Measurements from ENCODE around the gene KLK6.

KLK6 gene

DNA sequence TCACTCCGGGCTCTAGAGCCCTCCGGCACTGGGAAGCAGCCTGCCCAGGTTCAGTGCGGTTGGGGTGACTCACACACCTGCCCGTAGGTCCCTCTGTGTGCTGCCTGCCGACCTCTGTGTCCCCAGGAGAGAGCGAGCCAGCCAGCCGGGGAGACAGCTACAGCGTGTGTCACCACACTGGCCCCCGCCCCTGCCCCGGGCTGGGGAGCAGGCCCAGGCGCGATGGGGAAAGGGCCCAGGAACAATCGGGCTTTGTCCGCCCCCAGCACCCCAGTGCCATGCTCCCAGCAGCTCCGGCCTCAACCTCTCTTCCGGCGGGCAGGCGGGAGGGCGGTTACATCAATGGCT lies at the start of gene KLK6:
KLK6 (minus strand) TSS at position 179 of the 348 bp plus-strand sequence. CDS start 1,487 bp downstream, outside the sequence.
- Mint-ChIP-seq H3K36me3 (ENCODE audit: low read depth) (no peaks in the 10 kb centered on the region), H3K9me3 (no peaks in the 10 kb centered on the region), H3K27me3 (ENCODE audit: low read depth) (peaks cover under 1% of the 10 kb centered on the region), H3K27ac (no peak within 1 kb of the TSS), H3K4me3 (no peak within 1 kb of the TSS), H3K4me1 (ENCODE audit: low read depth) (no peaks in the 10 kb centered on the region)
- DNase-seq (ENCODE audit: low spot score): no peak

DNA sequence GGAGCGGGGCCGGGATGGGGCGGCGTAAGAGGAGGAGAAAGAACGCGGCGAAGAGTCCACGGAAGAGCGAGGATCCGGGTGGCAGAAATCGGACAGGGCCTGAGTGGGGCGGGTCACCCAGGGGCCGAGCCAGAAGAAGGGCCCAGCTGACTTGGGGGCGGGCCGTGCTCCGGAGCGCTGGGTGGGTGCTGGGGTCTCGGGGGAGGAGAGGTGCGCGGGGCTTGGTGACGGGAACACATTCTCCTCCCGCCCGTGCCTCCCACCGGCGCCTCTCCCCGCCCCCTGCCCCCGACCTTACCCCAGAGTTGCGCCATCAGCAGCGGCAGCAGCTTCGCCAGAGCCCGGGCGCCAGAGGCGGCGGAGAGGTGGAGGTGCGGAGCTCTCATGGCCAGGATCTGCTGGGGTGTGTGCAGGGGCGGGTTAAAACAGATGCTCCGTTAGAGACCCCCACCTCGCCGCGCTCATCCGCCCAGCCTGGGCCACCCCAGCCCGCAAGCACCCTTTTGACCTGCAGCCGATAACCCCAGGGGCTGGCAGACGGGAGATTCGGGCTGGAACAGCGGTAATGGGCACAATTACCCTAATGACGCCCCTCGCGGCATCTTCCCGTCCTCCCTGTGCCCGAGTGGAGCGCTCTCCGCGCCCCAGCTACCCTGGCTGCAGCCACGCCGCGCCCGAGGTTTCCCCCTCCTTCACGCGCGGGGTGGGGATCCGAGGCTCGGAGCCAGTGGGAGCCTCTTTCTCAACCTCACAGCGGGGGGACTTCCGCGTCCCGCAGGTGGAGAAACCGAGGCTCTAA lies 49.6 kb upstream of the KLK6 start:
- peak overlapping the region; percentile 14 for H3K4me3 Mint-ChIP-seq
- H3K36me3 Mint-ChIP-seq (ENCODE audit: low read depth): peaks cover 2% of the 10 kb centered on the region
- no peaks in the 10 kb centered on the region for H3K9me3 Mint-ChIP-seq
- peaks cover 54% of the 10 kb centered on the region for H3K27me3 Mint-ChIP-seq (ENCODE audit: low read depth)
- peaks cover 9% of the 10 kb centered on the region for H3K4me1 Mint-ChIP-seq (ENCODE audit: low read depth)
- DNase-seq (ENCODE audit: low spot score): no peak
- no peak overlapping the region for H3K27ac Mint-ChIP-seq

DNA sequence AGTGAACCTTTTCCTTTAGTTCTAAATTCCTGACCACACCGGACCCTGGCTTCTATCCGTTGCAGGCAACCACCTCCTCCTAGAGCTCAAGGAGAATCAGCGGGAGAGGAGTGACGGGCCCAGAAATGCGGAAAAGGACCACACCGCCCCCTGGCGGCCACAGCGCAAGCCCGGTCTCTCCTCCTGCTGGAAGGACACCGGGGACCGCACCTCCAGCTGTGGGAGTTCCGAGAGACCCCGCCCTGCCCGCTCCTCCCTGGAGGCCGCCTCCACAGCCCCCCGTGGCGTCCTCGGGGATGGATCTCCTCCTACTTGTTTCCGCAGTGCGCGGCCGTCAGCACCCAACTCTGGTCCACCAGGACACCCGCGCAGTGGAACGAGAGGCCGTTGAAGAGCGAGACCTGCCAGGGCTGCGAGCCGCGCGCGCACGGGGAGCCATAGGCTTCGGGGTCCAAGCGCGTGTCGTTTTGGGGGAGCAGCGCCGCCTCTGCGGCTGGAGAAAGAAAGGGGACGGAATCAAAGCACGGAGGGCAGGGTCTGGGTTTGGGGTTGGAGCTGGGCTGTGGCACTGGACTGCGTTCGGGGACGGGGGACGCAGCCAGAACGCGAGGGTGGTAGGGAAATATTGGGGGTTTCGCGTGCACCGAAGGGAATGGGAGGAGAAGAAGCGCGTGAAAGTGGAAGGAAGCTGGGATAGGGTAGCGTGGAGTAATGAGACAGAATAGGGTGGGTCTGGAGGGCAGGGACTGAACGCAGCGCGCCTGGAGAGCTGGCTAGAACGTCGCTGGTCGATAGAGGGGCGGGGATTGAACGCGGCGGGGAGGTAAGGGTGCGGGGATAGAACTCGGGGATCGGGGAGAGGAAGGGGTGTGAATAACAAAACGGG lies 47.6 kb upstream of the KLK6 start:
- H3K36me3 Mint-ChIP-seq (ENCODE audit: low read depth): peaks cover 2% of the 10 kb centered on the region
- H3K4me3 Mint-ChIP-seq: no peak overlapping the region
- peaks cover 11% of the 10 kb centered on the region for H3K4me1 Mint-ChIP-seq (ENCODE audit: low read depth)
- H3K9me3 Mint-ChIP-seq: no peaks in the 10 kb centered on the region
- H3K27ac Mint-ChIP-seq: no peak overlapping the region
- H3K27me3 Mint-ChIP-seq (ENCODE audit: low read depth): peaks cover 53% of the 10 kb centered on the region
- no peak for DNase-seq (ENCODE audit: low spot score)

DNA sequence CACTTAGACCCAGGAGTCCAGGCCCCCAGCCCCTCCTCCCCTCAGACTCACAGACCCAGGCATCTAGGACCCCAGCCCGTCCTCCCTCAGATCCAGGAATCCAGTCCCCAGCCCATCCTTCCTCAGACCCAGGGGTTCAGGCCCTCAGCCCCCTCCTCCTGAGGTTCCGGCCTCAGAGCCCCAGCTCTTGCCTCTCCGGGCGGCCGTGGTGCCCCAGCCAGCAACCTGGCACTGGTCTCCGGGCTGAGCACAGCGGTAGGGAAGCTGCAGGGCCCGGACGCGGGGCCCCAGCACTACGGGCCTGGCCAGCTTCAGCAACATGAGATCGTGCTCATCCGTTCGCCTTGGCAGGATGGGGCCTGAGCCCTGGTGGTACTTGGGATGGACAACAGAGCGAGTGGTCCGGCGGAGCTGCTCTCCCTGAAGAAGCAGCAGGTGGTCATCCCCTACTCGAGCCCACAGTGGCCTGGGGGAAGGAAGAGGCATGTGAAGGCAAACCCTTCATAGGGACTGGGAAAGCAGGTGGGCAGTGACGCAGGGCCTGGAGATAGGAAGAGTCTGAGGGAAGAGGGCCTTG lies 46.4 kb upstream of the KLK6 start:
- Mint-ChIP-seq H3K4me1 (ENCODE audit: low read depth) (peaks cover 11% of the 10 kb centered on the region), H3K9me3 (no peaks in the 10 kb centered on the region), H3K36me3 (ENCODE audit: low read depth) (peaks cover 2% of the 10 kb centered on the region), H3K27me3 (ENCODE audit: low read depth) (peaks cover 50% of the 10 kb centered on the region), H3K27ac (no peak overlapping the region), H3K4me3 (no peak overlapping the region)
- DNase-seq (ENCODE audit: low spot score): no peak

DNA sequence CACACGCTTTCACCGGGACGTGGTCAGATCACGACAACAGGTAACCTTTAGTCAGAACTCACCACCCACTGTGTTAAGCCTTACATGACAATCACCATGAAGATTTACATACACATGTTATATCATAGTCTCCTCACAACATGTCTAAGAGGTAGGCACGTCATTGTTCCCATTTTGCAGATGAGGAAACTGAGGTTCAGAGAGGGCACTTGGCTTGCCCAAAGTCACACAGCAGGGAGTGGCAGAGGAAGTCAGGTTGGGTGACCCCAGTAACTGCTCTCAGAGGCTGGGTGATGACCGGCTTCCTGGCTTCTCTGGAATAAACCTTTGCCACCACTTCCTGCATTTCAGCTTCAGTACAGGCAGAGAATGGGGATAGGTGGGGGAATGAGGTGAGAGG lies 44.9 kb upstream of the KLK6 start:
- DNase-seq (ENCODE audit: low spot score): no peak
- Mint-ChIP-seq H3K27me3 (ENCODE audit: low read depth) (peaks cover 41% of the 10 kb centered on the region), H3K4me3 (no peak overlapping the region), H3K36me3 (ENCODE audit: low read depth) (peaks cover 2% of the 10 kb centered on the region), H3K9me3 (no peaks in the 10 kb centered on the region), H3K27ac (no peak overlapping the region), H3K4me1 (ENCODE audit: low read depth) (peaks cover 9% of the 10 kb centered on the region)

DNA sequence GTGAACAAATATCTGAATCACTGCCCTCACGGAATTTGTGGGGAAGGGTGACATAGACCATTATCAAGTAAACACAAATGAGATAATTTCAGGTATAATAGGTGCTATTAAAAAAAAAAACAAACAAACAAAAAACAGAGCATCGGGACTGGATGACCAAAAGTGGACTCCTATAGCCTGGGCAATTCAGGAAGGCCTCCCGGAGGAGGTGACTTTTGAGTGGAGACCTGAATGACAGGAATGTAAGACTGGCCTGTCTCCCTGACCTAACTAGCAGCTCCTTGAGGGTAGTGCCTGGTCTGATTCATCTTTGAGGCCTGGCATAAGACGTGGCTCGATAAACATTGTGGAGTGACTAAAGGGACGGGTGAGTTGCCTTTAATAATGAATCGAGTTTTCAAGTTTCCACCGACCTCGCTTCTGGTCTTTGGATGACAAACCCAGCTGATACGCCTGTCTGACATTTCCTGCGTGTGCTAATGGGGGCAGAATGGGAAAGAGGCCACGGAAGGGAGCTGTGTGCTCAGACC lies 43.3 kb upstream of the KLK6 start:
- no peak overlapping the region for H3K4me3 Mint-ChIP-seq
- DNase-seq (ENCODE audit: low spot score): no peak
- H3K9me3 Mint-ChIP-seq: no peaks in the 10 kb centered on the region
- H3K27me3 Mint-ChIP-seq (ENCODE audit: low read depth): peaks cover 32% of the 10 kb centered on the region
- no peaks in the 10 kb centered on the region for H3K36me3 Mint-ChIP-seq (ENCODE audit: low read depth)
- no peak overlapping the region for H3K27ac Mint-ChIP-seq
- H3K4me1 Mint-ChIP-seq (ENCODE audit: low read depth): peaks cover 9% of the 10 kb centered on the region

DNA sequence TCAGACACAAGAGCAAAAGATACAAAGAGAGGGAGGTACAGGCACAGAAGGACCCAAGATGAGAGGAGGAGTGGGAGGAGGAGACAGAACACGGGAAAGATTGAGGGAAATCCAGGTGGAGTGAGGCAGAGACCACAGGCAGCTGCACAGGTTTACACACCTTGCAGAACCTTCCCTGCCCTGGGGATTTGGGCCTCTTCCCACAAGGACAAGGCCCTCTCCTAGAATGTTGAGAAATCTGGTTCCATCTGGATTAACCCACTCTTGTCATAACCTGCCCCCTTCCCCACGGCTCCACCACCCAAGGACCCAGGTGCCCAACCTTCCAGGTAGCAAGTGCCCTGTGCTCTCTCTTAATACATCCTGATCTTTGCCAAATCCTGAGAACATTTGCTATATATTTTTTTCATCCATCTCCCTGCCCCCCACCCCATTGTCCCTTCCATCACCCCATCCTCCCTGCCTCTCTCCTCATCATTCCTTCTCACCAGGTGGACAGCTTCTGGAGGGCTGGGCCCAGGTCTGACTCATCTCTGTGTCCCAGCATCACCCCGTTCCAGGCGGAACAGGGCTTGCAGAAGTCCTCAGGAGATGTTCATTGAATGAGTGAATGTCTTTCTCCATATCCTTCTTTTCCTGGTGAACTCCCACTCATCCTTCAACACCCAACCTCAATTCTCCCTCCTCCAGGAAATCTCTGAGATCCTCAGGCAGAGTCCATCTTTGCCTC lies 40.8 kb upstream of the KLK6 start:
- Mint-ChIP-seq H3K27ac (no peak overlapping the region), H3K4me1 (ENCODE audit: low read depth) (peaks cover 9% of the 10 kb centered on the region), H3K36me3 (ENCODE audit: low read depth) (no peaks in the 10 kb centered on the region), H3K4me3 (no peak overlapping the region), H3K27me3 (ENCODE audit: low read depth) (peaks cover 11% of the 10 kb centered on the region), H3K9me3 (no peaks in the 10 kb centered on the region)
- no peak for DNase-seq (ENCODE audit: low spot score)

DNA sequence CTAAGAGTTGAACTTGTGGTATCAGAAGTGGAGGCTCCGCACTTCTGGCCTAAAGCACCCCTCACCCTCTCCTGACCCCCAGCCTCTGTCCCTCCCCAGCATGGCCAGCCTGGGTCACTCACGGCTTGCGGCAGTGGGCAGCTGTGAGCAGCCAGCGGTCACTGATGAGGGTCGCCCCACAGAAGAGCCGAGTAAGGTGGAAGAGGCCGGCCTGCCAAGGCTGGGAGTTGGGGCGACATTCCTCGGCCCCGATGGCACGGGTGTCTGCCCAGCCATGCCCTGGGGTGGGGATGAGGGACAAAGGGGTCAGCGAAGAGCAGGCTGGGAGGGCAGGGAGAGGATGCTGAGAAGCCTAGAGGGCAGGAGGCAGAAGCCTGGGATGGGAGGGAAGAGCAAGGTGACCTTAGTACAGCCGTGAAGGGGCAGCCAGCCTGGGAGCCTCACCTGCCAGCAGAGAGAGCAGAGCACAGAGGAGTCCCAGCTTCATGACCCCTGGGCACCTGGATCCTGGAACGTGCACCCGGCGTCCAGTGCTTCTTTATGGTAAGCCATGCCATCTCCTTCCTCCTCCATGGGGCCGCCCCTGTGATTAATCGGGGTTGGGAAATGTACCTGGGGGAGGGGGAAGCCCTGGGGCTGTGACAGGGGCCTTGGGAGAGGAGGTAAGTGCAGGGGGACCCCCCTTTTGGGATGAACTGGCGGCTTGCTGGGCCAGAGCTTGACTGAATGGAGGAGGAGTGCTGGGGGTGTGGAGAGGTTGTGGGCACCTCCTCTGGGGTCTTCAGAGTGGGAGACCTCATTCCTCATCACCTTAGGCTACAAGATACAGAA lies 39.9 kb upstream of the KLK6 start:
- peaks cover 3% of the 10 kb centered on the region for H3K27me3 Mint-ChIP-seq (ENCODE audit: low read depth)
- no peak overlapping the region for H3K4me3 Mint-ChIP-seq
- no peaks in the 10 kb centered on the region for H3K9me3 Mint-ChIP-seq
- DNase-seq (ENCODE audit: low spot score): no peak
- no peaks in the 10 kb centered on the region for H3K36me3 Mint-ChIP-seq (ENCODE audit: low read depth)
- H3K27ac Mint-ChIP-seq: no peak overlapping the region
- H3K4me1 Mint-ChIP-seq (ENCODE audit: low read depth): peaks cover 5% of the 10 kb centered on the region

DNA sequence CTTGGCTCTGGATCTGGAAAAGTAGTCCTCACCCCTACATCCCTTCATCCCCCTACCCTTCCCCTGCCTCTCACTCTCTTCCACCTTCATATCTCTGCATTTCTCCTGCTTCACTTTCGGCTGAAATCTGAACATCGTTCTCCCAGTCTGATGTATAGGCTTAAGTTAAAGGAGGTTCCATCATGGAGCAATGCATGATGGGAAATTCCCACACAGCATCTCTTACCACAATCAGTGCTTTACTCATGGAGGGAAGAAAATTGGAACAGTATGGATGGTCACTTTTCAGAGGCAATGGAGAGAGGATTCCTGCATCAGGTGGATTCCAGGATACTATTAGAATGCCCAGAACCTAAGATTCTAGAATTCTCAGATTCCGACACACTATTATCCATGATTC lies 38.1 kb upstream of the KLK6 start:
- Mint-ChIP-seq H3K27me3 (ENCODE audit: low read depth) (peaks cover 2% of the 10 kb centered on the region), H3K27ac (no peak overlapping the region), H3K36me3 (ENCODE audit: low read depth) (no peaks in the 10 kb centered on the region), H3K4me3 (no peak overlapping the region), H3K9me3 (no peaks in the 10 kb centered on the region), H3K4me1 (ENCODE audit: low read depth) (no peaks in the 10 kb centered on the region)
- no peak for DNase-seq (ENCODE audit: low spot score)

DNA sequence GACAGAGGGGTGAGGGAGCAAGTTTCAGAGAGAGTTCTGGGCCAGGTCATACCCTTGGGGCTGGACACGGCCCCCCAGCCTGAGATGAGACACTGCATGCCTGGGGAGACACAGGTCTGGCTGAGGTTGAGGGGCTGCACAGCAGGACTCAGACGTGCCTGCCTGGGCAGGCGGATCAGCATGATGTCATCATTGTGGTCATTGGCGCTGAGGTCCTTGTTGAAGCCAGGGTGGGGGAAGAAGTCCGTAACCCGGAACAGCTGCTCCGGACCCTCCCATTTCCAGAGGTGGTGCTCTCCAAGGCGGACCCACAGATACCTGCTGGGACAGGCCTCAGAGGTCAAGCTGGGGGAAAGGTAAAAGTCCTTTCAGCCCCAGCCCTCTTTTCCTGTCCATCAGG lies 37.0 kb upstream of the KLK6 start:
- H3K4me3 Mint-ChIP-seq: no peak overlapping the region
- H3K9me3 Mint-ChIP-seq: no peaks in the 10 kb centered on the region
- H3K27me3 Mint-ChIP-seq (ENCODE audit: low read depth): no peaks in the 10 kb centered on the region
- no peaks in the 10 kb centered on the region for H3K4me1 Mint-ChIP-seq (ENCODE audit: low read depth)
- no peaks in the 10 kb centered on the region for H3K36me3 Mint-ChIP-seq (ENCODE audit: low read depth)
- no peak for DNase-seq (ENCODE audit: low spot score)
- no peak overlapping the region for H3K27ac Mint-ChIP-seq

DNA sequence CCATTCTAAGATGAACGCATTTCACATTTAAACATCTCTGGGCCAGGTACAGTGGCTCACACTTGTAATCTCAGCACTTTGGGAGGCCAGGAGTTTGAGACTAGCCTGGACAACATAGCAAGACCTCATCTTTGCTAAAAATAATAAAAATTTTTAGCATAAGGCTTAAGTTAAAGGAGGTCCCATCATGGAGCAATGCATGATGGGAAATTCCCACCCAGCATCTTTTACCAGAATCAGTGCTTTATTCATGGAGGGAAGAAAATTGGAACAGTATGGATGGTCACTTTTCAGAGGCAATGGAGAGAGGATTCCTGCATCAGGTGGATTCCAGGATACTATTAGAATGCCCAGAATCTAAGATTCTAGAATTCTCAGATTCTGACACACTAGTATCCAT lies 35.9 kb upstream of the KLK6 start:
- no peaks in the 10 kb centered on the region for H3K36me3 Mint-ChIP-seq (ENCODE audit: low read depth)
- H3K9me3 Mint-ChIP-seq: no peaks in the 10 kb centered on the region
- H3K4me3 Mint-ChIP-seq: no peak overlapping the region
- H3K27me3 Mint-ChIP-seq (ENCODE audit: low read depth): no peaks in the 10 kb centered on the region
- no peak for DNase-seq (ENCODE audit: low spot score)
- H3K4me1 Mint-ChIP-seq (ENCODE audit: low read depth): no peaks in the 10 kb centered on the region
- H3K27ac Mint-ChIP-seq: no peak overlapping the region

DNA sequence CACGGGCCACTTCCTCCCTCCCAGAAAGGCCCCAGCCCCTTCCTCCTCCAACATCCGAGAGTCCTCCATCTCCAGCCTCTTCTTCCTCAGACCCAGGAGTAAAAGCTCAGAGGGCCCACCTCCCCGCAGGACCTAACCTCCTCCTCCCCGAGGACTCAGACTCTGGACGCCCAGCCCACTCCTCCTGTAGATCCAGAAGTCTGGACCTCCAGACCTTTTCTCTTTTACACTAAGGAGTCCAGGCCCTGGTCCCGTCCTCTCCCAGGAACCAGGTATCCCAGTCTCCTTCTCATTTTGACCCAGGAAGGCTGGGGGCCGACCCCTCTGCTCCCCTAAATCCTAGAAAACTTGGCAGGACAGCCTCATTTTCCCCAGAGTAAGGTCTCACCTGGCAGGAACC lies 33.9 kb upstream of the KLK6 start:
- Mint-ChIP-seq H3K4me1 (ENCODE audit: low read depth) (no peaks in the 10 kb centered on the region), H3K4me3 (no peak overlapping the region), H3K27me3 (ENCODE audit: low read depth) (no peaks in the 10 kb centered on the region), H3K27ac (no peak overlapping the region), H3K9me3 (no peaks in the 10 kb centered on the region), H3K36me3 (ENCODE audit: low read depth) (no peaks in the 10 kb centered on the region)
- DNase-seq (ENCODE audit: low spot score): no peak
